Measurements from ENCODE around the gene SRP9. TPM values are rescaled to one million over a fixed set of nuclear protein-coding genes. Genes with fewer than 3 reads are reported as not detected.
A peak's percentile ranks its signal among the peaks of the same experiment; 100 is the strongest.

The SRP9 gene
- total RNA-seq, 4 donors from 2014 or later = 115 to 229 (median 175) TPM

- Histone ChIP-seq H3K4me3 (no peak overlapping the region), H3K9me3 (no peaks in the 10 kb centered on the region), H3K27me3 (no peaks in the 10 kb centered on the region), H3K4me1 (peaks cover 15 to 50% (median 27%) of the 10 kb centered on the region in 3 donors), H3K36me3 (no peaks in the 10 kb centered on the region), H3K27ac (peak overlapping the region in 1 of 4 donors; percentile 21)
- TF ChIP-seq CTCF (IDR thresholded peaks at IDR 0.05) (no peak), POLR2A (IDR thresholded peaks at IDR 0.05) (no peak)
- DNase-seq = no peak
- 47 to 48% methylated on average over 5 of the region's 5 CpGs for WGBS, 2 donors
- intact Hi-C loops (cut with DNase I) = no loop called here
Measured at GRCh38 chr1:225762444-225762843, 15.2 kb upstream of the SRP9 start.

GRCh38 chr1:225763716-225764548, 13.7 kb upstream of the SRP9 start:
- peak overlapping the region in 3 of 4 donors; percentile 21 to 66 (median 43) for H3K27ac ChIP-seq
- intact Hi-C loops (cut with DNase I) = no loop called here
- H3K4me1 ChIP-seq = peaks cover 26 to 58% (median 42%) of the 10 kb centered on the region in 3 donors

GRCh38 chr1:225765982-225766674, 11.5 kb upstream of the SRP9 start:
- Histone ChIP-seq H3K4me1 (peaks cover 26 to 75% (median 45%) of the 10 kb centered on the region in 3 donors), H3K9me3 (no peaks in the 10 kb centered on the region), H3K4me3 (peak overlapping the region in 1 of 4 donors; percentile 13), H3K27me3 (no peaks in the 10 kb centered on the region), H3K27ac (peak overlapping the region; percentile 60 to 89 (median 70)), H3K36me3 (no peaks in the 10 kb centered on the region)
- TF ChIP-seq CTCF (IDR thresholded peaks at IDR 0.05) (no peak), POLR2A (IDR thresholded peaks at IDR 0.05) (no peak)
- no peak for DNase-seq
- intact Hi-C loops (cut with DNase I) = no loop called here
- 62 to 88% methylated on average over 5 to 6 of the region's 6 CpGs for WGBS, 2 donors

More at GRCh38 chr1:225763716-225764548, 13.7 kb upstream of the SRP9 start:
- 35 to 58% methylated on average over 7 to 9 of the region's 9 CpGs for WGBS, 2 donors
- DNase-seq = no peak
- no peaks in the 10 kb centered on the region for H3K27me3 ChIP-seq
- H3K4me3 ChIP-seq = no peak overlapping the region
- TF ChIP-seq CTCF (IDR thresholded peaks at IDR 0.05) (no peak), POLR2A (IDR thresholded peaks at IDR 0.05) (no peak)
- no peaks in the 10 kb centered on the region for H3K36me3 ChIP-seq
- H3K9me3 ChIP-seq = no peaks in the 10 kb centered on the region

- TF ChIP-seq CTCF (IDR thresholded peaks at IDR 0.05) = no peak
- TF ChIP-seq POLR2A (IDR thresholded peaks at IDR 0.05) = no peak
- intact Hi-C loops (cut with DNase I) = no loop called here
- no peaks in the 10 kb centered on the region for H3K27me3 ChIP-seq
- H3K4me3 ChIP-seq = peak overlapping the region in 1 of 4 donors; percentile 13
- H3K9me3 ChIP-seq = no peaks in the 10 kb centered on the region
- DNase-seq = no peak
- H3K36me3 ChIP-seq = no peaks in the 10 kb centered on the region
- peaks cover 26 to 83% (median 49%) of the 10 kb centered on the region in 3 donors for H3K4me1 ChIP-seq
- peak overlapping the region; percentile 60 to 89 (median 70) for H3K27ac ChIP-seq
- WGBS, 2 donors = 19 to 31% methylated on average over 5 of the region's 8 CpGs
Measured at GRCh38 chr1:225766967-225767633, 10.5 kb upstream of the SRP9 start.
